GM12878 (cell line): Measurements from ENCODE around the gene KLHL30. TPM values are rescaled to one million over a fixed set of nuclear protein-coding genes. Genes with fewer than 3 reads are reported as not detected.

ENCODE experiments used
- ATAC-seq: fragments of 200-7000 bp; cut with Tn5 transposase; 3 replicates; pipeline ENCODE4 v1.9.1; 2020; ENCODE audit warnings: mild to moderate bottlenecking, moderate library complexity
- BruUV-seq: library from RNA; stranded (reverse); fragments of 400-500 nt; replicated peaks from 2 replicates; lab custom pipeline; 2021; lab: Mats Ljungman, UMichigan
- CTCF ChIA-PET: fragments of 300-600 bp; sonication (Branson Sonifier 250); formaldehyde crosslinking; extraction: SDS; loops from one replicate; lab custom pipeline; 2021; ENCODE audit warnings: inconsistent platforms; lab: Yijun Ruan, JAX
- POLR2A ChIA-PET: fragments of 350-600 bp; formaldehyde crosslinking; extraction: SDS; loops from one replicate; lab custom pipeline; 2021; ENCODE audit warnings: inconsistent platforms; lab: Charles Lee
- RAD21 ChIA-PET: fragments of 300-600 bp; sonication (Branson Sonifier 250); formaldehyde crosslinking; loops from one replicate; lab custom pipeline; 2023; ENCODE audit warnings: antibody characterized with exemption; ENCODE audit not compliant: unreplicated experiment; lab: Charles Lee
- SMC1A ChIA-PET: fragments of 300-600 bp; sonication (Branson Sonifier 250); formaldehyde crosslinking; loops from one replicate; lab custom pipeline; 2023; ENCODE audit not compliant: unreplicated experiment, uncharacterized antibody; lab: Charles Lee
- DNase-seq: peaks from one replicate; pipeline ENCODE4 v3.0.0-alpha.2; 2011; ENCODE audit warnings: low read depth, low spot score
- FAIRE-seq: peaks from 3 replicates; lab custom pipeline; 2011; peaks lifted over from hg19 to GRCh38; lab: Jason Lieb, UNC
- H2AFZ ChIP-seq: 2 replicates; pipeline ENCODE4 v1.6.0; 2011; ENCODE audit warnings: low read depth, low read length, control low read depth; ENCODE audit not compliant: control insufficient read depth
- H3K27ac ChIP-seq: 2 replicates; pipeline ENCODE4 v1.5.1; 2011; ENCODE audit warnings: control low read depth; ENCODE audit not compliant: control insufficient read depth, insufficient read depth
- H3K27me3 ChIP-seq, 2 experiments: replicated peaks in 1 of 2; 2 replicates each; pipeline versions ENCODE4 v1.6.0 to v1.6.1; 2011; ENCODE audit warnings: low read length in 1 of 2; ENCODE audit not compliant: control insufficient read depth in 2 of 2, insufficient read depth in 2 of 2
- H3K36me3 ChIP-seq, 2 experiments: 2 replicates each; pipeline ENCODE4 v1.5.1; 2011; ENCODE audit warnings: low read length in 1 of 2; ENCODE audit not compliant: control insufficient read depth in 2 of 2, insufficient read depth in 2 of 2
- H3K4me1 ChIP-seq: 2 replicates; pipeline ENCODE4 v1.6.1; 2011; ENCODE audit warnings: mild to moderate bottlenecking, low read length, moderate library complexity, mixed read lengths; ENCODE audit not compliant: control insufficient read depth, insufficient read depth
- H3K4me2 ChIP-seq: 2 replicates; pipeline ENCODE4 v1.6.0; 2011; ENCODE audit warnings: control low read depth; ENCODE audit not compliant: control insufficient read depth, insufficient read depth
- H3K4me3 ChIP-seq: fragments of 200-600 bp; sonication (generic); 2 replicates; pipeline ENCODE4 v1.5.1; 2016
- H3K79me2 ChIP-seq: 2 replicates; pipeline ENCODE4 v1.6.0; 2011; ENCODE audit warnings: low read length; ENCODE audit not compliant: control insufficient read depth, insufficient read depth
- H3K9ac ChIP-seq: 2 replicates; pipeline ENCODE4 v1.8.0; 2011; ENCODE audit warnings: low read length, control low read depth, mixed read lengths; ENCODE audit not compliant: control insufficient read depth, insufficient read depth
- H3K9me3 ChIP-seq: replicated peaks from 3 replicates; pipeline ENCODE4 v1.5.1; 2011; ENCODE audit warnings: mild to moderate bottlenecking, low read length; ENCODE audit not compliant: control insufficient read depth, insufficient read depth
- H4K20me1 ChIP-seq: 2 replicates; pipeline ENCODE4 v1.6.0; 2011; ENCODE audit not compliant: control insufficient read depth, insufficient read depth
- ASH2L ChIP-seq: fragments of 300-600, 200-600 bp; sonication (generic); IDR thresholded peaks from 2 replicates; pipeline ENCODE4 v1.6.1; 2017; ENCODE audit warnings: low read depth, mild to moderate bottlenecking, borderline replicate concordance
- NR2F1 ChIP-seq: fragments of 450-650 bp; conservative IDR thresholded peaks from 2 replicates; pipeline ENCODE4 v1.6.1; 2017; ENCODE audit warnings: mild to moderate bottlenecking
- STAT3 ChIP-seq: IDR thresholded peaks from 2 replicates; pipeline ENCODE4 v1.6.1; 2011; ENCODE audit warnings: low read depth, low read length, improper control_type of control experiment
- WGBS: methylation state at CpG from one replicate; pipeline ENCODE4 v1.1.6; 2016; ENCODE audit warnings: low lambda C conversion rate; ENCODE audit not compliant: insufficient replicate concordance, insufficient coverage; ENCODE audit errors: missing lambda C conversion rate; 5-methylcytosine and 5-hydroxymethylcytosine counted together
- in situ Hi-C: fragments of 300-500 bp; cut with MboI; formaldehyde crosslinking; loops from 9 replicates; pipeline ENCODE4 v1.14.3; 2018; ENCODE audit warnings: mixed read lengths
- intact Hi-C: fragments of 100-400 bp; cut with micrococcal nuclease; formaldehyde crosslinking; loops from one replicate; pipeline ENCODE4 v1.14.2; 2022; ENCODE audit not compliant: unreplicated experiment
- polyA plus RNA-seq, 11 experiments: library from polyadenylated mRNA; depleted of rRNA in 4 of 11; unstranded in 6 of 11; stranded (reverse) in 5 of 11; fragments of >200 nt; fragmentation: Nextera tagmentation in 4 of 11; fragmentation: Illumina TruSeq in 1 of 11; extraction: Ambion mirVana in 4 of 11; extraction: Trizol in 1 of 11; gene quantifications; 1 replicate in 1 of 11; 2 replicates in 10 of 11; pipeline versions ENCODE4 v1.2.1 to v1.2.3, GENCODE V29; 2011 to 2016; ENCODE audit warnings: inconsistent platforms in 2 of 11, missing spikeins in 2 of 11, low read depth in 1 of 11
- total RNA-seq, 4 experiments: library from RNA; depleted of rRNA in 3 of 4; stranded (reverse); fragments of >200 nt in 3 of 4; fragmentation: Illumina TruSeq in 1 of 4; extraction: Trizol in 1 of 4; gene quantifications; 2 replicates each; pipeline versions ENCODE4 v1.2.1 to v1.2.3, GENCODE V29; 2013 to 2021
- TF ChIP-seq, protein P1 (sequence below): fragments of 450-650 bp; IDR thresholded peaks from 2 replicates; pipeline ENCODE4 v1.6.1; 2014; ENCODE audit warnings: mild to moderate bottlenecking
- TF ChIP-seq, protein P2 (sequence below): IDR thresholded peaks from 2 replicates; pipeline ENCODE4 v1.6.1; 2011; ENCODE audit warnings: borderline replicate concordance, low read depth, mild to moderate bottlenecking, moderate library complexity, mixed read lengths, low read length; ENCODE audit not compliant: insufficient read depth; ENCODE audit errors: extremely low read length
- TF ChIP-seq, protein P3 (sequence below): IDR thresholded peaks from 2 replicates; pipeline ENCODE4 v1.6.1; 2012; ENCODE audit warnings: low read depth, low read length, improper control_type of control experiment

Gene KLHL30
- total and polyA plus RNA-seq, 10 of the 15 experiments (the other 5 are each of a cell fraction or from before 2014, with no cell fraction given), result 0.03 TPM; not detected in 9

DNA sequence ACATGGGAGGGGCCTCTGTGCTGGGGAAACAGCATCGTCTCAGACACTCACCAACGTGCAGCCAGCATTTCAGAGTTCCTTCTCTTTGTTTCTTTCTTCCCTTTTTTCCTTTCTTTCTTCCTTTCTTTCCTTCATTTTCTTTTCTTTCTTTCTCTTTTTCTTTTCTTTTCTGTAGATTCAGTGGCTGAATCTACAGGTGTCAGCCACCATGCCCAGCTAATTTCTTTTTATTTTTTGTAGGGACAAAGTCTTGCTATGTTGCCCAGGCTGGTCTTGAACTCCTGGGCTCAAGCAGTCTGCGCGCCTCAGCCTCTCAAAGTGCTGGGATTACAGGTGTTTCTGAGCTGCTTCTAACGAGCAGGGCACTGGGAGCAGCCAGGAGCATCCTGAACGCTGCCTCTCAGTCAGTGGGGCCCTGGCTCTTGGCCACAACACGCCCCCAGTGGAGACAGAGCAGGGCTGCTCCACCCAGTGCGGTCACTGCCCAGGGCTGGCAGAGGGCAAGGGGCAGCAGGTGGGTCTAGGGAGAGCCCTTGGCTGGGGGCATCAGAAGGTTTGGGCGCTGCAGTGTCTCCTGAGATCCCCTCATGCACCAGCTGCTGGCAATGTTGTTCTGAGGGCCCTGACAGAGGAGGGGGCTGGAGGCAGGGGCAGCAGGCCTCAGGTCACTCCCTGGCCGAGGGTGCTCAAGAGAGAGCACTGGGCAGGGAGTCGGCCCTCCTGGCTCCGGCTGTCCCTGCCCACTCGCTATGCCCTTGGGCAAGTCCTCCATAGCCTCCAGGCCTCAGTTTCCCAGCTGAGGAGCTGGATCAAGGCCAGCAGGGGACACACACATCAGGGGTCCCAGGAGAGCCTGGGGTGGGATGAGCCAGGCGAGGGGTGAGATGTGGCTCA is 4.7 kb upstream of the KLHL30 start:
- ATAC-seq (peak; percentile 41; the same call in 2 of the 3 replicates), FAIRE-seq (no peak), DNase-seq (no peak)
- ChIA-PET SMC1A (no interaction called here), POLR2A (no interaction called here)
- Histone ChIP-seq H2AFZ (no peak overlapping the region), H3K9ac (no peak overlapping the region), H3K79me2 (no peaks in the 10 kb centered on the region), H3K27ac (no peak overlapping the region), H3K4me1 (no peaks in the 10 kb centered on the region), H4K20me1 (no peaks in the 10 kb centered on the region), H3K9me3 (no peaks in the 10 kb centered on the region), H3K27me3 (no peaks in the 10 kb centered on the region), H3K4me3 (no peak overlapping the region), H3K4me2 (no peak overlapping the region)
- in situ Hi-C loops (no loop called here), intact Hi-C loops (no loop called here)
- no TSS peak for BruUV-seq
- TF ChIP-seq STAT3, result no peak
- TF ChIP-seq, protein P1, sequence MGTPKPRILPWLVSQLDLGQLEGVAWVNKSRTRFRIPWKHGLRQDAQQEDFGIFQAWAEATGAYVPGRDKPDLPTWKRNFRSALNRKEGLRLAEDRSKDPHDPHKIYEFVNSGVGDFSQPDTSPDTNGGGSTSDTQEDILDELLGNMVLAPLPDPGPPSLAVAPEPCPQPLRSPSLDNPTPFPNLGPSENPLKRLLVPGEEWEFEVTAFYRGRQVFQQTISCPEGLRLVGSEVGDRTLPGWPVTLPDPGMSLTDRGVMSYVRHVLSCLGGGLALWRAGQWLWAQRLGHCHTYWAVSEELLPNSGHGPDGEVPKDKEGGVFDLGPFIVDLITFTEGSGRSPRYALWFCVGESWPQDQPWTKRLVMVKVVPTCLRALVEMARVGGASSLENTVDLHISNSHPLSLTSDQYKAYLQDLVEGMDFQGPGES, result no peak
- TF ChIP-seq, protein P2, sequence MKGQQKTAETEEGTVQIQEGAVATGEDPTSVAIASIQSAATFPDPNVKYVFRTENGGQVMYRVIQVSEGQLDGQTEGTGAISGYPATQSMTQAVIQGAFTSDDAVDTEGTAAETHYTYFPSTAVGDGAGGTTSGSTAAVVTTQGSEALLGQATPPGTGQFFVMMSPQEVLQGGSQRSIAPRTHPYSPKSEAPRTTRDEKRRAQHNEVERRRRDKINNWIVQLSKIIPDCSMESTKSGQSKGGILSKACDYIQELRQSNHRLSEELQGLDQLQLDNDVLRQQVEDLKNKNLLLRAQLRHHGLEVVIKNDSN, result no peak
- no peak for TF ChIP-seq ASH2L
- TF ChIP-seq, protein P3, sequence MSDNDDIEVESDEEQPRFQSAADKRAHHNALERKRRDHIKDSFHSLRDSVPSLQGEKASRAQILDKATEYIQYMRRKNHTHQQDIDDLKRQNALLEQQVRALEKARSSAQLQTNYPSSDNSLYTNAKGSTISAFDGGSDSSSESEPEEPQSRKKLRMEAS, result no peak
- no peak for TF ChIP-seq NR2F1
- TF ChIP-seq, all 136 proteins: peak for 0
- ChIA-PET CTCF (interaction anchor here (2.0 kb wide), 1 partner anchor 130 kb away, joined by 5 read pairs; no protein-coding TSS in a partner anchor), RAD21 (interaction anchor here (0.7 to 1.0 kb wide), 2 partner anchors 56 to 126 kb away, joined by 3 to 4 read pairs; no protein-coding TSS in a partner anchor)
- 12% methylated on average over 14 of the region's 14 CpGs for WGBS
- H3K36me3 ChIP-seq, result no peaks in the 10 kb centered on the region
